HEK293 (cell line): ENCODE results near the gene GALNT13.

Experiments
- CTCF ChIA-PET: fragments of 350-600 bp; formaldehyde crosslinking; extraction: SDS; loops from one replicate; lab custom pipeline; 2021; ENCODE audit warnings: antibody characterized with exemption; lab: Yijun Ruan, JAX
- POLR2A ChIA-PET: fragments of 300-600 bp; formaldehyde crosslinking; extraction: SDS; loops from one replicate; lab custom pipeline; 2020; ENCODE audit warnings: antibody characterized with exemption, inconsistent platforms; lab: Yijun Ruan, JAX
- H3K27ac ChIP-seq: fragments of 200-500 bp; sonication (Bioruptor generic); 2 replicates; pipeline ENCODE4 v1.5.1; 2014; ENCODE audit warnings: low read depth, low read length, control low read depth, inconsistent platforms; ENCODE audit errors: extremely low read depth
- H3K36me3 ChIP-seq, 2 experiments: fragments of 200-500 bp in 1 of 2; sonication (Bioruptor generic) in 1 of 2; 1 replicate in 1 of 2; 2 replicates in 1 of 2; pipeline ENCODE4 v1.5.1; 2014 to 2017; ENCODE audit warnings: inconsistent platforms in 2 of 2, low read length in 2 of 2; ENCODE audit not compliant: control insufficient read depth in 2 of 2, insufficient read depth in 1 of 2
- H3K4me1 ChIP-seq: fragments of 200-500 bp; sonication (Bioruptor generic); 2 replicates; pipeline ENCODE4 v1.5.1; 2014; ENCODE audit warnings: mild to moderate bottlenecking, low read length, inconsistent platforms; ENCODE audit not compliant: control insufficient read depth, insufficient read depth
- H3K4me3 ChIP-seq: 2 replicates; pipeline ENCODE4 v1.5.1; 2011; ENCODE audit warnings: low read depth, mild to moderate bottlenecking, control low read depth, low read length, moderate library complexity
- H3K9me3 ChIP-seq: fragments of 200-500 bp; sonication (Bioruptor generic); 2 replicates; pipeline ENCODE4 v1.5.1; 2014; ENCODE audit warnings: low read depth, low read length, inconsistent platforms; ENCODE audit not compliant: control insufficient read depth, insufficient read depth
- BCL11A ChIP-seq: fragments of 450-650 bp; formaldehyde crosslinking; IDR thresholded peaks from 2 replicates; pipeline ENCODE4 v1.5.1; 2016; ENCODE audit warnings: low read depth, missing biosample characterization, missing genetic modification characterization
- BCL11B ChIP-seq: fragments of 450-650 bp; formaldehyde crosslinking; IDR thresholded peaks from 2 replicates; pipeline ENCODE4 v1.5.1; 2016; ENCODE audit warnings: low read depth, missing biosample characterization, missing genetic modification characterization
- GFI1B ChIP-seq: fragments of 450-650 bp; formaldehyde crosslinking; IDR thresholded peaks from 2 replicates; pipeline ENCODE4 v1.5.1; 2016; ENCODE audit warnings: missing biosample characterization, missing genetic modification characterization
- IKZF3 ChIP-seq: fragments of 450-650 bp; IDR thresholded peaks from 2 replicates; pipeline ENCODE4 v1.5.0; 2018; ENCODE audit warnings: missing biosample characterization, mild to moderate bottlenecking, missing genetic modification characterization, moderate library complexity
- MEIS1 ChIP-seq: sonication (generic); formaldehyde crosslinking; IDR thresholded peaks from 2 replicates; pipeline ENCODE4 v1.8.1; 2022; ENCODE audit warnings: missing genetic modification reagents, mild to moderate bottlenecking, borderline replicate concordance
- MYNN ChIP-seq: fragments of 450-650 bp; formaldehyde crosslinking; IDR thresholded peaks from 2 replicates; pipeline ENCODE4 v1.5.1; 2016; ENCODE audit warnings: missing biosample characterization, missing genetic modification characterization, borderline replicate concordance
- ZBTB10 ChIP-seq: fragments of 450-650 bp; formaldehyde crosslinking; IDR thresholded peaks from 2 replicates; pipeline ENCODE4 v1.5.1; 2016; ENCODE audit warnings: missing biosample characterization, missing genetic modification characterization
- ZBTB48 ChIP-seq: fragments of 450-650 bp; formaldehyde crosslinking; IDR thresholded peaks from 2 replicates; pipeline ENCODE4 v1.5.1; 2016; ENCODE audit warnings: missing biosample characterization, missing genetic modification characterization
- ZNF112 ChIP-seq: fragments of 450-650 bp; formaldehyde crosslinking; IDR thresholded peaks from 2 replicates; pipeline ENCODE4 v1.5.0; 2017; ENCODE audit warnings: missing biosample characterization, missing genetic modification characterization
- ZNF26 ChIP-seq: fragments of 450-650 bp; formaldehyde crosslinking; IDR thresholded peaks from 2 replicates; pipeline ENCODE4 v1.5.1; 2016; ENCODE audit warnings: missing biosample characterization, missing genetic modification characterization
- ZNF274 ChIP-seq, 2 experiments: fragments of 200-500 bp in 1 of 2; fragments of 450-650 bp in 1 of 2; sonication (Bioruptor generic) in 1 of 2; formaldehyde crosslinking in 1 of 2; IDR thresholded peaks; 2 replicates each; pipeline versions ENCODE4 v1.5.1 to v1.6.1; 2014 to 2016; ENCODE audit warnings: borderline replicate concordance in 1 of 2, inconsistent platforms in 1 of 2, low read length in 1 of 2, missing biosample characterization in 1 of 2, missing genetic modification characterization in 1 of 2
- ZNF311 ChIP-seq: fragments of 450-650 bp; formaldehyde crosslinking; IDR thresholded peaks from 2 replicates; pipeline ENCODE4 v1.5.1; 2017; ENCODE audit warnings: missing biosample characterization, missing genetic modification characterization, borderline replicate concordance
- ZNF350 ChIP-seq: fragments of 450-650 bp; formaldehyde crosslinking; IDR thresholded peaks from 2 replicates; pipeline ENCODE4 v1.5.0; 2017; ENCODE audit warnings: missing biosample characterization, mild to moderate bottlenecking, missing genetic modification characterization
- ZNF426 ChIP-seq: fragments of 450-650 bp; formaldehyde crosslinking; IDR thresholded peaks from 2 replicates; pipeline ENCODE4 v1.5.1; 2017; ENCODE audit warnings: missing biosample characterization, missing genetic modification characterization, mild to moderate bottlenecking, inconsistent platforms, moderate library complexity
- ZNF433 ChIP-seq: fragments of 450-650 bp; formaldehyde crosslinking; IDR thresholded peaks from 2 replicates; pipeline ENCODE4 v1.5.1; 2016; ENCODE audit warnings: missing biosample characterization, missing genetic modification characterization, low read depth
- ZNF558 ChIP-seq: fragments of 450-650 bp; formaldehyde crosslinking; IDR thresholded peaks from 2 replicates; pipeline ENCODE4 v1.5.1; 2016; ENCODE audit warnings: missing biosample characterization, missing genetic modification characterization
- ZNF560 ChIP-seq: fragments of 450-650 bp; formaldehyde crosslinking; IDR thresholded peaks from 2 replicates; pipeline ENCODE4 v1.5.1; 2017; ENCODE audit warnings: missing biosample characterization, missing genetic modification characterization, borderline replicate concordance
- ZNF629 ChIP-seq: fragments of 450-650 bp; formaldehyde crosslinking; IDR thresholded peaks from 2 replicates; pipeline ENCODE4 v1.5.1; 2017; ENCODE audit warnings: missing biosample characterization, missing genetic modification characterization
- ZNF654 ChIP-seq: fragments of 450-650 bp; formaldehyde crosslinking; IDR thresholded peaks from 2 replicates; pipeline ENCODE4 v1.5.1; 2016; ENCODE audit warnings: low read depth, missing biosample characterization, missing genetic modification characterization
- ZNF704 ChIP-seq: fragments of 450-650 bp; formaldehyde crosslinking; IDR thresholded peaks from 2 replicates; pipeline ENCODE4 v1.5.1; 2016; ENCODE audit warnings: missing biosample characterization, missing genetic modification characterization
- ZSCAN23 ChIP-seq: fragments of 450-650 bp; formaldehyde crosslinking; IDR thresholded peaks from 2 replicates; pipeline ENCODE4 v1.5.1; 2016; ENCODE audit warnings: missing biosample characterization, missing genetic modification characterization
- ZSCAN30 ChIP-seq: fragments of 450-650 bp; IDR thresholded peaks from 2 replicates; pipeline ENCODE4 v1.5.1; 2018; ENCODE audit warnings: missing biosample characterization, mild to moderate bottlenecking, missing genetic modification characterization, moderate library complexity

The GALNT13 gene

GRCh38 chr2:154481336-154481735 is 609.6 kb downstream of the GALNT13 start:
- TF ChIP-seq ZBTB10 (tag by site-specific recombination): no peak
- no peak for TF ChIP-seq ZNF629
- TF ChIP-seq ZNF654 (tag by site-specific recombination): no peak
- TF ChIP-seq ZBTB48 (tag by site-specific recombination): no peak
- no peak for TF ChIP-seq ZNF350 (tag by site-specific recombination)
- no peak for TF ChIP-seq BCL11A (tag by site-specific recombination)
- TF ChIP-seq ZSCAN23: no peak
- no peak for TF ChIP-seq ZNF558
- no peak for TF ChIP-seq ZNF704 (tag by site-specific recombination)
- no peak for TF ChIP-seq ZNF26 (tag by site-specific recombination)
- TF ChIP-seq, all 188 proteins: peak for 0
- ChIA-PET POLR2A (no interaction called here), CTCF (no interaction called here)
- no peaks in the 10 kb centered on the region for H3K36me3 ChIP-seq
- H3K9me3 ChIP-seq: no peaks in the 10 kb centered on the region
- no peaks in the 10 kb centered on the region; the same call in 1 of the 2 replicates for H3K4me1 ChIP-seq
- no peak overlapping the region for H3K4me3 ChIP-seq
- H3K27ac ChIP-seq: no peak overlapping the region

GRCh38 chr2:154484338-154485099 is 612.8 kb downstream of the GALNT13 start:
- no peak overlapping the region for H3K4me3 ChIP-seq
- H3K27ac ChIP-seq: no peak overlapping the region
- TF ChIP-seq ZSCAN30 (tag by site-specific recombination): no peak
- TF ChIP-seq GFI1B (tag by site-specific recombination): no peak
- no peak for TF ChIP-seq ZNF426 (tag by site-specific recombination)
- CTCF ChIA-PET: no interaction called here
- no peaks in the 10 kb centered on the region for H3K36me3 ChIP-seq
- POLR2A ChIA-PET: no interaction called here
- H3K9me3 ChIP-seq: no peaks in the 10 kb centered on the region
- no peaks in the 10 kb centered on the region; the same call in 1 of the 2 replicates for H3K4me1 ChIP-seq

- no peaks in the 10 kb centered on the region for H3K4me1 ChIP-seq
- H3K27ac ChIP-seq: no peak overlapping the region
- ChIA-PET CTCF (interaction anchor here (0.6 kb wide), 1 partner anchor 157 kb away, joined by 6 read pairs; no protein-coding TSS in a partner anchor), POLR2A (no interaction called here)
- H3K9me3 ChIP-seq: no peaks in the 10 kb centered on the region
- no peak overlapping the region for H3K4me3 ChIP-seq
- H3K36me3 ChIP-seq: no peaks in the 10 kb centered on the region
- TF ChIP-seq IKZF3 (tag by site-specific recombination) (no peak), MYNN (tag by site-specific recombination) (no peak), ZNF433 (tag by site-specific recombination) (no peak), ZNF629 (no peak), GFI1B (tag by site-specific recombination) (no peak), ZNF311 (tag by site-specific recombination) (no peak), BCL11B (tag by site-specific recombination) (no peak), ZNF558 (no peak), MEIS1 (CRISPR knock-in tag) (no peak), ZNF560 (tag by site-specific recombination) (no peak), ZNF112 (tag by site-specific recombination) (no peak), ZNF274 (IDR thresholded peaks at IDR 0.05; ENCODE audit: low read length) (no peak), ZNF274 (tag by site-specific recombination; IDR thresholded peaks at IDR 0.05; ENCODE audit: borderline replicate concordance) (no peak)
Measured at GRCh38 chr2:154488801-154489200, 617.1 kb downstream of the GALNT13 start.
